ENCODE measurements around the gene LYRM4.
"Not testable (repeated sequence)": the region's sequence is repeated elsewhere in the genome, so short reads cannot be mapped to it uniquely, and the experiment has no call there.

Gene LYRM4

GRCh38 chr6:5121479-5121878 is 139.3 kb downstream of the LYRM4 start:
- no peak for DNase-seq (ENCODE audit: low read depth, low spot score)
- ChIA-PET POLR2A (no interaction called here), CTCF (interaction anchor here (1.6 kb wide), 1 partner anchor 22 kb away, joined by 6 read pairs; no protein-coding TSS in a partner anchor)
- no peak overlapping the region for H3K4me3 ChIP-seq (ENCODE audit: low read depth, low read length)
- TF ChIP-seq CTCF (IDR thresholded peaks at IDR 0.05; ENCODE audit: insufficient read depth, low read length, missing control alignments): no peak

GRCh38 chr6:5120543-5120942 is 140.2 kb downstream of the LYRM4 start:
- CTCF ChIA-PET: interaction anchor here (1.6 kb wide), 1 partner anchor 23 kb away, joined by 6 read pairs; no protein-coding TSS in a partner anchor
- POLR2A ChIA-PET: interaction anchor here (0.6 kb wide), 1 partner anchor 132 kb away, joined by 3 read pairs; no protein-coding TSS in a partner anchor
- H3K4me3 ChIP-seq (ENCODE audit: low read depth, low read length); DNase-seq (ENCODE audit: low read depth, low spot score): not testable (repeated sequence)

- POLR2A ChIA-PET: no interaction called here
- CTCF ChIA-PET: interaction anchor here (0.7 kb wide), 1 partner anchor 63 kb away, joined by 3 read pairs; no protein-coding TSS in a partner anchor
- no peak overlapping the region for H3K4me3 ChIP-seq (ENCODE audit: low read depth, low read length)
- no peak for DNase-seq (ENCODE audit: low read depth, low spot score)
- no peak for TF ChIP-seq CTCF (IDR thresholded peaks at IDR 0.05; ENCODE audit: insufficient read depth, low read length, missing control alignments)
Measured at GRCh38 chr6:5120011-5120410, 140.7 kb downstream of the LYRM4 start.

GRCh38 chr6:5119090-5119951 is 141.4 kb downstream of the LYRM4 start:
- no peak overlapping the region for H3K4me3 ChIP-seq (ENCODE audit: low read depth, low read length)
- ChIA-PET POLR2A (no interaction called here), CTCF (interaction anchor here (0.7 kb wide), 1 partner anchor 63 kb away, joined by 3 read pairs; no protein-coding TSS in a partner anchor)
- no peak for DNase-seq (ENCODE audit: low read depth, low spot score)
- no peak for TF ChIP-seq CTCF (IDR thresholded peaks at IDR 0.05; ENCODE audit: insufficient read depth, low read length, missing control alignments)

- CTCF ChIA-PET: no interaction called here
- POLR2A ChIA-PET: no interaction called here
- no peak for DNase-seq (ENCODE audit: low read depth, low spot score)
- no peak overlapping the region for H3K4me3 ChIP-seq (ENCODE audit: low read depth, low read length)
- no peak for TF ChIP-seq CTCF (IDR thresholded peaks at IDR 0.05; ENCODE audit: insufficient read depth, low read length, missing control alignments)
Measured at GRCh38 chr6:5116243-5116991, 144.3 kb downstream of the LYRM4 start.

- DNase-seq (ENCODE audit: low read depth, low spot score): no peak
- no peak overlapping the region for H3K4me3 ChIP-seq (ENCODE audit: low read depth, low read length)
- TF ChIP-seq CTCF (IDR thresholded peaks at IDR 0.05; ENCODE audit: insufficient read depth, low read length, missing control alignments): peak; percentile 26
- POLR2A ChIA-PET: no interaction called here
- CTCF ChIA-PET: interaction anchor here (0.8 to 2.2 kb wide), 4 partner anchors 9 to 58 kb away, joined by 3 to 13 read pairs (median 4); no protein-coding TSS in a partner anchor
Measured at GRCh38 chr6:5115168-5115567, 145.6 kb downstream of the LYRM4 start.

Measured in AG04449 (cell line).